ENCODE data around the gene LPIN1.

DNA sequence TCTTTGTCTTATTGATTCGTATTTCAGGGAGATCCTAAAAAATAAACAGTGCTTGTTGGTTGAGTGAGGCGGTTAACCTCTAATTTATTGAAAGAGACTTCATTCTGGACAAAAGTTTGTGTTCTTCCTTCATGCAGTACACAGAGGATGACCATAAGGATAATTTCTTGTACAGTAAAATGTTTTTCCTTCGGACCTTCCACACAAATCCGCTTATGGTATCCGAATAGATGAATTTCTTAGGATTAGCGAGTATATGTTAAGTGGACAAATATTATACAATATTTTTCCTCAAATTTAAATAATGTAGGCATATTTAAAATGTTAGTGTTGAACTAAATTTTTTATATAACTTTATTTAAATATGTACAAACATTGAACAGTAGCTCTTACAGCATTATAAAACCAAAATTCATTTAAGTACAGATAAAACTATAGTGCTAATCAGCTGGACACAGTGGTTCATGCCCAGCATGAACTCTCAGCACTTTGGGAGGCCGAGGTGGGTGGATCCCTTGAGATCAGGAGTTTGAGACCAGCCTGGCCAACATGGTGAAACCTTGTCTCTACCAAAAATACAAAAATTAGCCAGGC is 84.4 kb downstream of the LPIN1 start:
- no peak for TF ChIP-seq EZH2 (IDR thresholded peaks at IDR 0.05; ENCODE audit: borderline replicate concordance, low read length)
- TF ChIP-seq, protein P1, sequence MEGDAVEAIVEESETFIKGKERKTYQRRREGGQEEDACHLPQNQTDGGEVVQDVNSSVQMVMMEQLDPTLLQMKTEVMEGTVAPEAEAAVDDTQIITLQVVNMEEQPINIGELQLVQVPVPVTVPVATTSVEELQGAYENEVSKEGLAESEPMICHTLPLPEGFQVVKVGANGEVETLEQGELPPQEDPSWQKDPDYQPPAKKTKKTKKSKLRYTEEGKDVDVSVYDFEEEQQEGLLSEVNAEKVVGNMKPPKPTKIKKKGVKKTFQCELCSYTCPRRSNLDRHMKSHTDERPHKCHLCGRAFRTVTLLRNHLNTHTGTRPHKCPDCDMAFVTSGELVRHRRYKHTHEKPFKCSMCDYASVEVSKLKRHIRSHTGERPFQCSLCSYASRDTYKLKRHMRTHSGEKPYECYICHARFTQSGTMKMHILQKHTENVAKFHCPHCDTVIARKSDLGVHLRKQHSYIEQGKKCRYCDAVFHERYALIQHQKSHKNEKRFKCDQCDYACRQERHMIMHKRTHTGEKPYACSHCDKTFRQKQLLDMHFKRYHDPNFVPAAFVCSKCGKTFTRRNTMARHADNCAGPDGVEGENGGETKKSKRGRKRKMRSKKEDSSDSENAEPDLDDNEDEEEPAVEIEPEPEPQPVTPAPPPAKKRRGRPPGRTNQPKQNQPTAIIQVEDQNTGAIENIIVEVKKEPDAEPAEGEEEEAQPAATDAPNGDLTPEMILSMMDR (conservative IDR thresholded peaks at IDR 0.05 in 1 of 2, IDR thresholded peaks at IDR 0.05 in 1 of 2; ENCODE audit: extremely low read depth in 1 of 2, insufficient read depth in 1 of 2, low read depth in 1 of 2, low read length in 2 of 2): no peak

Data from mammary epithelial cell (primary cell).